MCF 10A (cell line): ENCODE data around the gene FGF4. TPM values are rescaled to one million over a fixed set of nuclear protein-coding genes. Genes with fewer than 3 reads are reported as not detected.

Experiments
- BruUV-seq: library from RNA; stranded (reverse); fragments of 400-500 nt; replicated peaks from 2 replicates; lab custom pipeline; 2021; lab: Mats Ljungman, UMichigan
- CTCF ChIA-PET: fragments of 300-600 bp; sonication (Branson Sonifier 250); formaldehyde crosslinking; extraction: SDS; loops from one replicate; lab custom pipeline; 2021; ENCODE audit warnings: antibody characterized with exemption, inconsistent platforms; lab: Yijun Ruan, JAX
- POLR2A ChIA-PET: fragments of 300-600, 350-650 bp; sonication (Branson Sonifier 250); formaldehyde crosslinking; extraction: SDS; loops from one replicate; lab custom pipeline; 2020; ENCODE audit warnings: antibody characterized with exemption, inconsistent platforms; lab: Yijun Ruan, JAX
- DNase-seq: peaks from one replicate; pipeline ENCODE4 v3.0.0-alpha.2; 2018; ENCODE audit not compliant: unreplicated experiment
- H3K27ac Mint-ChIP-seq: one replicate; pipeline ENCODE4 v1.8.0; 2022; ENCODE audit warnings: mild to moderate bottlenecking, low read depth, mixed read lengths; ENCODE audit not compliant: unreplicated experiment
- H3K27me3 Mint-ChIP-seq: one replicate; pipeline ENCODE4 v1.8.0; 2022; ENCODE audit warnings: mixed read lengths; ENCODE audit not compliant: insufficient read depth, unreplicated experiment
- H3K36me3 Mint-ChIP-seq: one replicate; pipeline ENCODE4 v1.8.0; 2022; ENCODE audit warnings: mild to moderate bottlenecking, moderate library complexity, mixed read lengths; ENCODE audit not compliant: insufficient read depth, unreplicated experiment
- H3K4me1 Mint-ChIP-seq: one replicate; pipeline ENCODE4 v1.8.0; 2022; ENCODE audit warnings: mixed read lengths; ENCODE audit not compliant: insufficient read depth, unreplicated experiment
- H3K4me3 Mint-ChIP-seq: one replicate; pipeline ENCODE4 v1.8.0; 2022; ENCODE audit warnings: mild to moderate bottlenecking, moderate library complexity, mixed read lengths; ENCODE audit not compliant: unreplicated experiment
- H3K9me3 Mint-ChIP-seq: one replicate; pipeline ENCODE4 v1.8.0; 2022; ENCODE audit warnings: mixed read lengths; ENCODE audit not compliant: unreplicated experiment
- CTCF ChIP-seq: fragments of 200-600 bp; IDR thresholded peaks from one replicate; pipeline ENCODE4 v1.8.0; 2022; ENCODE audit warnings: antibody characterized with exemption, mild to moderate bottlenecking; ENCODE audit not compliant: unreplicated experiment
- intact Hi-C: fragments of 100-400 bp; cut with micrococcal nuclease; formaldehyde crosslinking; loops from 2 replicates; pipeline ENCODE4 v1.14.1; 2022
- total RNA-seq: library from RNA; stranded (reverse); gene quantifications from 2 replicates; pipeline ENCODE4 v1.2.3, GENCODE V29; 2022

Gene FGF4
- total RNA-seq, 1 experiment from 2014 or later: not detected

- no peak for TF ChIP-seq CTCF
- Mint-ChIP-seq H3K36me3 (no peaks in the 10 kb centered on the region), H3K4me1 (no peaks in the 10 kb centered on the region), H3K4me3 (no peak overlapping the region), H3K9me3 (no peaks in the 10 kb centered on the region), H3K27ac (no peak overlapping the region), H3K27me3 (peaks cover 51% of the 10 kb centered on the region)
- ChIA-PET CTCF (interaction anchor here (0.6 kb wide), 1 partner anchor 134 kb away, joined by 4 read pairs; no protein-coding TSS in a partner anchor), POLR2A (no interaction called here)
- no TSS peak for BruUV-seq
- intact Hi-C loops: no loop called here
- DNase-seq: no peak
These were observed 46.4 kb upstream of the FGF4 start for GRCh38 chr11:69821511-69822040.

- H3K27me3 Mint-ChIP-seq: peaks cover 62% of the 10 kb centered on the region
- CTCF ChIA-PET: interaction anchor here (0.5 kb wide), 1 partner anchor 1048 kb away, joined by 3 read pairs; no protein-coding TSS in a partner anchor
These were observed 45.3 kb upstream of the FGF4 start for GRCh38 chr11:69820441-69820840.

GRCh38 chr11:69819541-69820070 is 44.5 kb upstream of the FGF4 start:
- POLR2A ChIA-PET: no interaction called here
- Mint-ChIP-seq H3K4me3 (no peak overlapping the region), H3K27ac (no peak overlapping the region), H3K36me3 (no peaks in the 10 kb centered on the region), H3K4me1 (no peaks in the 10 kb centered on the region), H3K27me3 (peaks cover 66% of the 10 kb centered on the region), H3K9me3 (no peaks in the 10 kb centered on the region)
- TF ChIP-seq CTCF: no peak
- CTCF ChIA-PET: no interaction called here
- no TSS peak for BruUV-seq
- DNase-seq: no peak
- intact Hi-C loops: no loop called here

More at GRCh38 chr11:69820441-69820840, 45.3 kb upstream of the FGF4 start:
- BruUV-seq: no TSS peak
- no peak for DNase-seq
- no peaks in the 10 kb centered on the region for H3K36me3 Mint-ChIP-seq
- no peak overlapping the region for H3K4me3 Mint-ChIP-seq
- POLR2A ChIA-PET: no interaction called here
- no peaks in the 10 kb centered on the region for H3K4me1 Mint-ChIP-seq
- intact Hi-C loops: no loop called here
- H3K9me3 Mint-ChIP-seq: no peaks in the 10 kb centered on the region
- TF ChIP-seq CTCF: no peak
- no peak overlapping the region for H3K27ac Mint-ChIP-seq

- no peak for TF ChIP-seq CTCF
- ChIA-PET CTCF (interaction anchor here (0.5 kb wide), 1 partner anchor 437 kb away, joined by 4 read pairs; no protein-coding TSS in a partner anchor), POLR2A (no interaction called here)
- Mint-ChIP-seq H3K4me1 (no peaks in the 10 kb centered on the region), H3K27me3 (peaks cover 74% of the 10 kb centered on the region), H3K9me3 (peaks cover 4% of the 10 kb centered on the region), H3K4me3 (no peak within 1 kb of the TSS), H3K36me3 (no peaks in the 10 kb centered on the region), H3K27ac (no peak within 1 kb of the TSS)
- no TSS peak for BruUV-seq
- DNase-seq: no peak
- intact Hi-C loops: no loop called here
These were observed 43.7 kb upstream of the FGF4 start, which contains the start of gene FGF3 for GRCh38 chr11:69818603-69819441. FGF3 (minus strand) TSS chr11:69819416; CDS start chr11:69818933, 483 bp downstream.
